HUES64 (cell line): ENCODE results near the gene PAX5.

Experiments used
- H3K27ac ChIP-seq: 2 replicates; pipeline ENCODE4 v1.7.0; 2013; ENCODE audit warnings: low read depth, low read length, inconsistent platforms
- H3K27me3 ChIP-seq: 2 replicates; pipeline ENCODE4 v1.6.1; 2013; ENCODE audit warnings: mild to moderate bottlenecking, low read length; ENCODE audit not compliant: insufficient read depth
- H3K36me3 ChIP-seq: 2 replicates; pipeline ENCODE4 v1.6.1; 2013; ENCODE audit warnings: mild to moderate bottlenecking, low read length; ENCODE audit not compliant: insufficient read depth
- H3K4me1 ChIP-seq: 2 replicates; pipeline ENCODE4 v1.6.1; 2013; ENCODE audit warnings: mild to moderate bottlenecking, low read length, moderate library complexity; ENCODE audit not compliant: insufficient read depth
- H3K4me3 ChIP-seq: 2 replicates; pipeline ENCODE4 v1.5.1; 2013; ENCODE audit warnings: mild to moderate bottlenecking, low read length, moderate library complexity
- H3K9ac ChIP-seq: 2 replicates; pipeline ENCODE4 v1.6.1; 2013; ENCODE audit warnings: mild to moderate bottlenecking, low read depth, low read length
- H3K9me3 ChIP-seq: 2 replicates; pipeline ENCODE4 v1.6.1; 2013; ENCODE audit warnings: low read depth, low read length; ENCODE audit not compliant: insufficient read depth
- WGBS: fragments of 150-250, 120-280 bp; methylation state at CpG from one replicate; pipeline ENCODE4 v1.1.7; 2013; ENCODE audit warnings: missing lambda C conversion rate; 5-methylcytosine and 5-hydroxymethylcytosine counted together

Gene PAX5

GRCh38 chr9:36897019-36897418 lies 137.0 kb downstream of the PAX5 start:
- Histone ChIP-seq H3K4me3 (no peak overlapping the region), H3K4me1 (no peaks in the 10 kb centered on the region), H3K9ac (no peak overlapping the region), H3K27me3 (peaks cover 35% of the 10 kb centered on the region; the same call in 1 of the 2 replicates), H3K36me3 (no peaks in the 10 kb centered on the region), H3K9me3 (no peaks in the 10 kb centered on the region), H3K27ac (no peak overlapping the region)
- WGBS: 80% methylated on average over 10 of the region's 10 CpGs

- H3K36me3 ChIP-seq: no peaks in the 10 kb centered on the region
- peaks cover 6% of the 10 kb centered on the region; the same call in 1 of the 2 replicates for H3K4me1 ChIP-seq
- H3K27ac ChIP-seq: no peak overlapping the region
- peaks cover 35% of the 10 kb centered on the region; the same call in 1 of the 2 replicates for H3K27me3 ChIP-seq
- no peak overlapping the region for H3K9ac ChIP-seq
- 94% methylated on average over 6 of the region's 6 CpGs for WGBS
- H3K4me3 ChIP-seq: no peak overlapping the region
- no peaks in the 10 kb centered on the region for H3K9me3 ChIP-seq
Measured at GRCh38 chr9:36896296-36896695, 137.8 kb downstream of the PAX5 start.

GRCh38 chr9:36895744-36896260 lies 138.3 kb downstream of the PAX5 start:
- WGBS: 73% methylated on average over 5 of the region's 5 CpGs
- Histone ChIP-seq H3K4me1 (peaks cover 7% of the 10 kb centered on the region; the same call in 1 of the 2 replicates), H3K4me3 (no peak overlapping the region), H3K36me3 (no peaks in the 10 kb centered on the region), H3K27me3 (peaks cover 35% of the 10 kb centered on the region; the same call in 1 of the 2 replicates), H3K9me3 (no peaks in the 10 kb centered on the region), H3K27ac (no peak overlapping the region), H3K9ac (no peak overlapping the region)

GRCh38 chr9:36894695-36895310 lies 139.3 kb downstream of the PAX5 start:
- no peaks in the 10 kb centered on the region for H3K9me3 ChIP-seq
- no peak overlapping the region for H3K9ac ChIP-seq
- H3K4me1 ChIP-seq: peaks cover 7% of the 10 kb centered on the region; the same call in 1 of the 2 replicates
- peaks cover 40% of the 10 kb centered on the region; the same call in 1 of the 2 replicates for H3K27me3 ChIP-seq
- no peak overlapping the region for H3K4me3 ChIP-seq
- 93% methylated on average over 23 of the region's 23 CpGs for WGBS
- H3K36me3 ChIP-seq: no peaks in the 10 kb centered on the region
- no peak overlapping the region for H3K27ac ChIP-seq

- Histone ChIP-seq H3K36me3 (no peaks in the 10 kb centered on the region), H3K27ac (no peak overlapping the region), H3K4me3 (no peak overlapping the region), H3K9ac (no peak overlapping the region), H3K27me3 (peaks cover 47% of the 10 kb centered on the region; the same call in 1 of the 2 replicates), H3K4me1 (peaks cover 7% of the 10 kb centered on the region; the same call in 1 of the 2 replicates), H3K9me3 (no peaks in the 10 kb centered on the region)
- WGBS: 96% methylated on average over 8 of the region's 8 CpGs
Measured at GRCh38 chr9:36893911-36894310, 140.2 kb downstream of the PAX5 start.

- no peaks in the 10 kb centered on the region for H3K36me3 ChIP-seq
- H3K4me3 ChIP-seq: no peak overlapping the region
- 93% methylated on average over 8 of the region's 8 CpGs for whole genome bisulfite sequencing
- H3K27me3 ChIP-seq: peaks cover 51% of the 10 kb centered on the region; the same call in 1 of the 2 replicates
- peaks cover 7% of the 10 kb centered on the region; the same call in 1 of the 2 replicates for H3K4me1 ChIP-seq
- H3K27ac ChIP-seq: no peak overlapping the region
- H3K9me3 ChIP-seq: no peaks in the 10 kb centered on the region
- H3K9ac ChIP-seq: no peak overlapping the region
Measured at GRCh38 chr9:36893184-36893583, 140.9 kb downstream of the PAX5 start.

- WGBS: 92% methylated on average over 4 of the region's 4 CpGs
- no peak overlapping the region for H3K9ac ChIP-seq
- no peaks in the 10 kb centered on the region for H3K36me3 ChIP-seq
- H3K9me3 ChIP-seq: no peaks in the 10 kb centered on the region
- H3K27ac ChIP-seq: no peak overlapping the region
- H3K27me3 ChIP-seq: peaks cover 51% of the 10 kb centered on the region; the same call in 1 of the 2 replicates
- no peak overlapping the region for H3K4me3 ChIP-seq
- H3K4me1 ChIP-seq: peaks cover 7% of the 10 kb centered on the region; the same call in 1 of the 2 replicates
Measured at GRCh38 chr9:36892279-36892678, 141.8 kb downstream of the PAX5 start.

GRCh38 chr9:36891341-36891811 lies 142.7 kb downstream of the PAX5 start:
- Histone ChIP-seq H3K9me3 (no peaks in the 10 kb centered on the region), H3K27ac (no peak overlapping the region), H3K9ac (no peak overlapping the region), H3K36me3 (no peaks in the 10 kb centered on the region), H3K4me3 (no peak overlapping the region), H3K4me1 (peaks cover 7% of the 10 kb centered on the region; the same call in 1 of the 2 replicates), H3K27me3 (peaks cover 47% of the 10 kb centered on the region; the same call in 1 of the 2 replicates)
- WGBS: 72% methylated on average over 13 of the region's 13 CpGs

- WGBS: 70% methylated on average over 6 of the region's 6 CpGs
Measured at GRCh38 chr9:36889844-36890243, 144.2 kb downstream of the PAX5 start.

GRCh38 chr9:36888551-36888950 lies 145.5 kb downstream of the PAX5 start:
- Histone ChIP-seq H3K27ac (no peak overlapping the region), H3K27me3 (peaks cover 43% of the 10 kb centered on the region; the same call in 1 of the 2 replicates), H3K9ac (no peak overlapping the region), H3K36me3 (no peaks in the 10 kb centered on the region), H3K4me3 (no peak overlapping the region), H3K4me1 (peaks cover 7% of the 10 kb centered on the region; the same call in 1 of the 2 replicates), H3K9me3 (no peaks in the 10 kb centered on the region)
- 69% methylated on average over 7 of the region's 7 CpGs for WGBS

More at GRCh38 chr9:36889844-36890243, 144.2 kb downstream of the PAX5 start:
- Histone ChIP-seq H3K27ac (no peak overlapping the region), H3K9me3 (no peaks in the 10 kb centered on the region), H3K4me3 (no peak overlapping the region), H3K4me1 (peaks cover 7% of the 10 kb centered on the region; the same call in 1 of the 2 replicates), H3K27me3 (peaks cover 40% of the 10 kb centered on the region; the same call in 1 of the 2 replicates), H3K36me3 (no peaks in the 10 kb centered on the region), H3K9ac (no peak overlapping the region)

GRCh38 chr9:36884721-36885120 lies 149.3 kb downstream of the PAX5 start:
- Histone ChIP-seq H3K27ac (no peak overlapping the region), H3K4me1 (no peaks in the 10 kb centered on the region), H3K36me3 (no peaks in the 10 kb centered on the region), H3K27me3 (peaks cover 29% of the 10 kb centered on the region; the same call in 1 of the 2 replicates), H3K9me3 (no peaks in the 10 kb centered on the region), H3K4me3 (no peak overlapping the region), H3K9ac (no peak overlapping the region)
- WGBS: 92% methylated on average over 6 of the region's 6 CpGs
